Neuronal stem cell (in vitro differentiated cells): ENCODE data around the gene ARRDC2.
"Not testable (repeated sequence)": the region's sequence is repeated elsewhere in the genome, so short reads cannot be mapped to it uniquely, and the experiment has no call there.

ENCODE experiments used
- DNase-seq: peaks from one replicate; pipeline ENCODE4 v3.0.0-alpha.2; 2013; ENCODE audit warnings: low spot score
- H2AFZ ChIP-seq: one replicate; pipeline ENCODE4 v1.6.1; 2013; ENCODE audit warnings: mild to moderate bottlenecking, low read length, inconsistent platforms
- H2AK5ac ChIP-seq: 2 replicates; pipeline ENCODE4 v1.6.1; 2013; ENCODE audit warnings: low read depth, mild to moderate bottlenecking, inconsistent platforms, low read length, moderate library complexity, mixed read lengths
- H2BK120ac ChIP-seq: 2 replicates; pipeline ENCODE4 v1.6.1; 2013; ENCODE audit warnings: low read depth, mild to moderate bottlenecking, inconsistent platforms, low read length, moderate library complexity, mixed read lengths
- H2BK12ac ChIP-seq: one replicate; pipeline ENCODE4 v1.6.1; 2013; ENCODE audit warnings: low read length, inconsistent platforms
- H2BK15ac ChIP-seq: 2 replicates; pipeline ENCODE4 v1.6.1; 2013; ENCODE audit warnings: mild to moderate bottlenecking, low read length, inconsistent platforms, mixed read lengths
- H2BK5ac ChIP-seq: one replicate; pipeline ENCODE4 v1.6.1; 2013; ENCODE audit warnings: inconsistent platforms, mild to moderate bottlenecking, low read length, moderate library complexity
- H3K14ac ChIP-seq: one replicate; pipeline ENCODE4 v1.6.1; 2013; ENCODE audit warnings: low read length, inconsistent platforms
- H3K18ac ChIP-seq: 2 replicates; pipeline ENCODE4 v1.6.1; 2013; ENCODE audit warnings: low read length, inconsistent platforms
- H3K23ac ChIP-seq: 2 replicates; pipeline ENCODE4 v1.6.1; 2013; ENCODE audit warnings: low read depth, mild to moderate bottlenecking, mixed read lengths, low read length, inconsistent platforms; ENCODE audit not compliant: poor library complexity
- H3K27ac ChIP-seq: replicated peaks from 3 replicates; pipeline ENCODE4 v1.5.1; 2013; ENCODE audit warnings: low read length, inconsistent platforms
- H3K27me3 ChIP-seq, 3 experiments: 2 replicates each; pipeline ENCODE4 v1.6.1; 2013; ENCODE audit warnings: low read length in 3 of 3, mild to moderate bottlenecking in 2 of 3, inconsistent platforms in 1 of 3, low read depth in 1 of 3, mixed read lengths in 1 of 3, moderate library complexity in 1 of 3; ENCODE audit not compliant: control insufficient read depth in 3 of 3, insufficient read depth in 3 of 3
- H3K36me3 ChIP-seq, 2 donors: replicated peaks in 1 of 2; 2 replicates each; pipeline ENCODE4 v1.6.1; 2013; ENCODE audit warnings: low read length in 2 of 2; ENCODE audit not compliant: control insufficient read depth in 2 of 2, insufficient read depth in 2 of 2
- H3K4ac ChIP-seq: 2 replicates; pipeline ENCODE4 v1.6.1; 2013; ENCODE audit warnings: inconsistent platforms, mild to moderate bottlenecking, low read length, moderate library complexity
- H3K4me1 ChIP-seq, 2 donors: 1 replicate in 1 of 2; 2 replicates in 1 of 2; pipeline ENCODE4 v1.6.1; 2013; ENCODE audit warnings: low read length in 2 of 2, low read depth in 1 of 2; ENCODE audit not compliant: control insufficient read depth in 2 of 2, insufficient read depth in 1 of 2
- H3K4me2 ChIP-seq: one replicate; pipeline ENCODE4 v1.6.1; 2013; ENCODE audit warnings: mild to moderate bottlenecking, low read length, inconsistent platforms; ENCODE audit not compliant: insufficient read depth, poor library complexity, severe bottlenecking
- H3K4me3 ChIP-seq, 2 donors: 2 replicates each; pipeline ENCODE4 v1.5.1; 2013; ENCODE audit warnings: low read length in 2 of 2, mild to moderate bottlenecking in 2 of 2, inconsistent platforms in 1 of 2, moderate library complexity in 1 of 2
- H3K79me1 ChIP-seq: one replicate; pipeline ENCODE4 v1.6.1; 2013; ENCODE audit warnings: low read depth, mild to moderate bottlenecking, inconsistent platforms, low read length, moderate library complexity
- H3K9ac ChIP-seq: one replicate; pipeline ENCODE4 v1.6.1; 2013; ENCODE audit warnings: mild to moderate bottlenecking, low read depth, low read length, inconsistent platforms; ENCODE audit not compliant: poor library complexity
- H3K9me3 ChIP-seq, 2 donors: replicated peaks in 1 of 2; 2 replicates each; pipeline versions ENCODE3 to v1.6.1; 2013; ENCODE audit warnings: low read length in 2 of 2, mild to moderate bottlenecking in 2 of 2, inconsistent platforms in 1 of 2, low read depth in 1 of 2, mixed read lengths in 1 of 2, moderate library complexity in 1 of 2; ENCODE audit not compliant: control insufficient read depth in 2 of 2, insufficient read depth in 1 of 2
- H4K8ac ChIP-seq: one replicate; pipeline ENCODE4 v1.6.1; 2013; ENCODE audit warnings: low read depth, mild to moderate bottlenecking, inconsistent platforms, low read length, moderate library complexity
- H4K91ac ChIP-seq: one replicate; pipeline ENCODE4 v1.6.1; 2013; ENCODE audit warnings: low read length, low read depth, mild to moderate bottlenecking, inconsistent platforms; ENCODE audit not compliant: poor library complexity
- WGBS, 2 donors: extraction: QIAGEN DNeasy Blood & Tissue Kit; methylation state at CpG; one replicate each; pipeline ENCODE4 v1.1.7; 2013; ENCODE audit warnings: missing lambda C conversion rate in 2 of 2, mixed read lengths in 1 of 2; ENCODE audit not compliant: insufficient read length in 2 of 2, insufficient replicate concordance in 1 of 2; ENCODE audit errors: extremely low coverage in 2 of 2; 5-methylcytosine and 5-hydroxymethylcytosine counted together

ARRDC2 gene

DNA sequence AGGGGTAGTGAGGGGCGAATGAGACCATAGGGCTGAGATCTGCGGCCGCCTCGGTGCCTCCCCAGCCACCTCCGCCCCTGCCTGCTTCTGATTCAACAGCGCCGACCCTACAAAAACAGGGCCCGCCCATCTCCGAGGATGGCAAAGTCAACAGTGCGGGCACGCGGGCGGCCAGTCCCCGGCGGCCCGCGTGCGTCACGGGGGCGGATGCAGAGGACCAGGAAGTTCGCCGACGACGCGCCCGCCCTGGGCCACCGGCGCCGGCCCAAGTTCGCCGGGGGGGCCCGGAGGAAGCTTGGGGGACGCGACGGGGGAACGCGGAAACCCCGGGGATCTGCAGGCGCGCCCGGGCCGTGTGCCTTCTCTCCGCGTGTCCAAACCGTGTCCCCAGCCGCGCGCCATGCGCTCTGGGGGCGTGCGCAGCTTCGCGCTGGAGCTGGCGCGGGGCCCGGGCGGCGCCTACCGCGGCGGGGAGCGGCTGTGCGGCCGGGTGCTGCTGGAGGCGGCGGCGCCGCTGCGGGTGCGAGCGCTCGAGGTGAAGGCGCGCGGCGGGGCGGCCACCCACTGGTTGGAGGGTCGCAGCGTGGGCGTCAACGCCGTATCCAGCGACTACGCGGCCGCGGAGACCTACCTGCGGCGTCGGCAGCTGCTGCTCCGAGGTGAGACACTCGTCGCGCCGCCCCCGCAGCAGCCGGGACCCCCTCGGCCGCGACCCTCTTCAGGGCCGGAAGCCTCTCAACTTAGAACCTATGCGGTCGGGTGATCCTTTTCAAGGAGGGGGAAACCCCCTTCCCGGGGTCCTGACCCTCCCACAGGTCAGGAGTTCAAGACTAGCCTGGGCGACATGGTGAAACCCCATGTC is 6.8 kb upstream of the ARRDC2 start:
- Histone ChIP-seq H2BK120ac (no peak overlapping the region), H3K4ac (no peak overlapping the region), H2BK15ac (no peak overlapping the region), H2AFZ (peak overlapping the region; percentile 93), H3K27ac (no peak overlapping the region), H3K4me2 (peak overlapping the region; percentile 89), H3K9ac (peak overlapping the region; percentile 44), H3K4me1 (no peaks in the 10 kb centered on the region), H4K91ac (no peak overlapping the region), H3K79me1 (no peaks in the 10 kb centered on the region), H3K9me3 (no peaks in the 10 kb centered on the region), H3K4me3 (peak overlapping the region; percentile 45 to 79), H3K36me3 (no peaks in the 10 kb centered on the region), H3K18ac (peak overlapping the region; percentile 80), H4K8ac (no peak overlapping the region), H3K27me3 (peaks cover 11 to 31% (median 26%) of the 10 kb centered on the region in 3 experiments), H3K23ac (peak overlapping the region; percentile 96), H2BK5ac (no peak overlapping the region), H2AK5ac (peak overlapping the region; percentile 63), H2BK12ac (peak overlapping the region; percentile 60), H3K14ac (no peak overlapping the region)
- no CpG with 5 or more reads among the region's 105 CpGs for WGBS, 2 donors
- no peak for DNase-seq

DNA sequence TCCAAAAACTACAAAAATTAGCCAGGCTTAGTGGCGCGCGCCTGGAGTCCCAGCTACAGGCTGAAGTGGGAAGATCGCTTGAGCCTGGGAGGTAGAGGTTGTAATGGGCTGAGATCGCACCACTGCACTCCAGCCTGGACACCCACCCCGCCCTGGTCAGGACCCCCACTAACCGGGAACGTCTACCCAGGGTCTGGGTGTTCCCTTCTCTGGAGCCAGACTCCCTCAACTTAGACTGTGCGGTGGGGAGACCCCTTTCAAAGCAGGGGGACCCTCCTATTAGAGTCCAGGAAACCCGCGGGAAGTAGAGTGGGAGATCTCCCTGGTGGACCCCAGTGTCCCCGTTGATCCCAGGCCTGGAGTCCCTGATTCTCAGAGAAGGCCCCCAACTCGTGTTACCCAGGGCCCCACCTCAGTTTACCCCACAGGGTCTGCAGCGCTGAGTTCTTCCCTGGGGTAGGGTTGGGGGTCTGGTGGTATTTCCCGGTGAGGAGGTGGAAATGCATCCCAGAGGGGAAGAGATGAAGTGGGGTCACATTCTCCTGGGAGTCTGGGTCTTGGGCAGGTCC is 6.1 kb upstream of the ARRDC2 start:
- H3K14ac ChIP-seq = no peak overlapping the region
- H3K9me3 ChIP-seq = no peaks in the 10 kb centered on the region
- H4K8ac ChIP-seq = no peak overlapping the region
- peaks cover 11 to 31% (median 26%) of the 10 kb centered on the region in 3 experiments for H3K27me3 ChIP-seq
- no peak overlapping the region for H2BK15ac ChIP-seq
- no peaks in the 10 kb centered on the region for H3K36me3 ChIP-seq
- peak overlapping the region; percentile 53 for H2AK5ac ChIP-seq
- H2BK5ac ChIP-seq = no peak overlapping the region
- no peak overlapping the region for H3K4me2 ChIP-seq
- H2BK120ac ChIP-seq = no peak overlapping the region
- H2AFZ ChIP-seq = peak overlapping the region; percentile 93
- H3K18ac ChIP-seq = no peak overlapping the region
- WGBS, 2 donors = no CpG with 5 or more reads among the region's 15 CpGs
- DNase-seq = no peak
- H3K27ac ChIP-seq = no peak overlapping the region
- no peak overlapping the region for H3K23ac ChIP-seq
- H3K9ac ChIP-seq = no peak overlapping the region
- no peaks in the 10 kb centered on the region for H3K4me1 ChIP-seq
- no peak overlapping the region for H4K91ac ChIP-seq
- no peaks in the 10 kb centered on the region for H3K79me1 ChIP-seq
- H2BK12ac ChIP-seq = peak overlapping the region; percentile 60
- peak overlapping the region in 1 of 2 donors; percentile 45 for H3K4me3 ChIP-seq
- H3K4ac ChIP-seq = no peak overlapping the region

DNA sequence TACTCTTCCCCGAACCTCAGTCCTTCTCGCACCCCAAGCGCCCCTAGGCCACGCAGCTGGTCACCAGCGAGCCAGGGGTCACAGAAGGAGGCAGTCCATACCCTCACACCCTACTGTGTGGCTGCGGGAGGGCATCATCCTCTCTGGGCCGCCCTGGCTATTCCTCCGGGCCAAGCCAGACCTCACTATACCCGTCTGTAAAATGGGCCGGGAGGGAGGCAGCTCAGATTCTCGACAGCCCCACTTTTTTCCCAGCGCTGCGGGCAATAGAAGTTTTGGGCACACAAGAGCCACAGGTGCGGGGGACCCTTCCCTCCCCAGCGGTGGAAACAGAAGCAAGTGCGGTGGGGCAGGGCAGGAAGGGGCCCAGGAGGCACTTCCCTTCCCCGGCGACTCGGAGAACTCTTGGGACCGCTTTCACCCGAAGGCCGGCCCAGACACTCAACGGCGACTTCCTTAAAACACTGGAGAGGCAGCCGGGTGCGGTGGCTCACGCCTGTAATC is 5.6 kb upstream of the ARRDC2 start:
- H2BK15ac ChIP-seq = no peak overlapping the region
- H2BK120ac ChIP-seq = no peak overlapping the region
- no peaks in the 10 kb centered on the region for H3K9me3 ChIP-seq
- peak overlapping the region; percentile 53 for H2AK5ac ChIP-seq
- H3K79me1 ChIP-seq = no peaks in the 10 kb centered on the region
- no peak overlapping the region for H3K4ac ChIP-seq
- no peak for DNase-seq
- no peak overlapping the region for H3K4me3 ChIP-seq
- no peak overlapping the region for H3K4me2 ChIP-seq
- H3K9ac ChIP-seq = no peak overlapping the region
- H2BK12ac ChIP-seq = no peak overlapping the region
- no peak overlapping the region for H3K14ac ChIP-seq
- H3K36me3 ChIP-seq = no peaks in the 10 kb centered on the region
- no peak overlapping the region for H4K91ac ChIP-seq
- no peak overlapping the region for H3K27ac ChIP-seq
- peaks cover 11 to 32% (median 26%) of the 10 kb centered on the region in 3 experiments for H3K27me3 ChIP-seq
- H2BK5ac ChIP-seq = no peak overlapping the region
- no peak overlapping the region for H4K8ac ChIP-seq
- no CpG with 5 or more reads among the region's 27 CpGs for WGBS, 2 donors
- no peak overlapping the region for H2AFZ ChIP-seq
- H3K23ac ChIP-seq = no peak overlapping the region
- no peak overlapping the region for H3K18ac ChIP-seq
- peaks cover 3 to 4% of the 10 kb centered on the region in 2 donors for H3K4me1 ChIP-seq

DNA sequence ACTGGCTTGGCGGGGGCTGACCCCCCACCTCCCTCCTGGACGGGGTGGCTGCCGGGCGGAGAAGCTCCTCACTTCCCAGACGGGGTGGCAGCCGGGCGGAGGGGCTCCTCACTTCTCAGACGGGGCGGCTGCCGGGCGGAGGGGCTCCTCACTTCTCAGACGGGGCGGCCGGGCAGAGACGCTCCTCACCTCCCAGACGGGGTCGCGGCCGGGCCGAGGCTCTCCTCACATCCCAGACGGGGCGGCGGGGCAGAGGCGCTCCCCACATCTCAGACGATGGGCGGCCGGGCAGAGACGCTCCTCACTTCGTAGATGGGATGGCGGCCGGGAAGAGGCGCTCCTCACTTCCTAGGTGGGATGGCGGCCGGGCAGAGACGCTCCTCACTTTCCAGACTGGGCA is 2.2 kb upstream of the ARRDC2 start:
- Histone ChIP-seq H3K4me1 (peaks cover 8 to 10% of the 10 kb centered on the region in 2 donors), H3K27me3 (peaks cover 11 to 25% (median 17%) of the 10 kb centered on the region in 3 experiments)
- no CpG with 5 or more reads among the region's 35 CpGs for whole genome bisulfite sequencing, 2 donors
- H3K14ac ChIP-seq, H3K9me3 ChIP-seq, H3K18ac ChIP-seq, H3K4me2 ChIP-seq, H2BK5ac ChIP-seq, H3K23ac ChIP-seq, H2BK15ac ChIP-seq, H4K8ac ChIP-seq, H2AK5ac ChIP-seq, H3K4ac ChIP-seq, H3K36me3 ChIP-seq, H3K79me1 ChIP-seq, H2BK12ac ChIP-seq, H2AFZ ChIP-seq, DNase-seq, H2BK120ac ChIP-seq, H4K91ac ChIP-seq, H3K4me3 ChIP-seq, H3K9ac ChIP-seq, H3K27ac ChIP-seq: not testable (repeated sequence)
